Superior temporal gyrus (tissue), 1 donor: ENCODE data around the gene PALM.
"Not testable (repeated sequence)": the region's sequence is repeated elsewhere in the genome, so short reads cannot be mapped to it uniquely, and the experiment has no call there.

Experiments
- DNase-seq: peaks from one replicate; pipeline ENCODE4 v3.0.0-alpha.2; 2016; ENCODE audit errors: extremely low spot score

Gene PALM

DNA sequence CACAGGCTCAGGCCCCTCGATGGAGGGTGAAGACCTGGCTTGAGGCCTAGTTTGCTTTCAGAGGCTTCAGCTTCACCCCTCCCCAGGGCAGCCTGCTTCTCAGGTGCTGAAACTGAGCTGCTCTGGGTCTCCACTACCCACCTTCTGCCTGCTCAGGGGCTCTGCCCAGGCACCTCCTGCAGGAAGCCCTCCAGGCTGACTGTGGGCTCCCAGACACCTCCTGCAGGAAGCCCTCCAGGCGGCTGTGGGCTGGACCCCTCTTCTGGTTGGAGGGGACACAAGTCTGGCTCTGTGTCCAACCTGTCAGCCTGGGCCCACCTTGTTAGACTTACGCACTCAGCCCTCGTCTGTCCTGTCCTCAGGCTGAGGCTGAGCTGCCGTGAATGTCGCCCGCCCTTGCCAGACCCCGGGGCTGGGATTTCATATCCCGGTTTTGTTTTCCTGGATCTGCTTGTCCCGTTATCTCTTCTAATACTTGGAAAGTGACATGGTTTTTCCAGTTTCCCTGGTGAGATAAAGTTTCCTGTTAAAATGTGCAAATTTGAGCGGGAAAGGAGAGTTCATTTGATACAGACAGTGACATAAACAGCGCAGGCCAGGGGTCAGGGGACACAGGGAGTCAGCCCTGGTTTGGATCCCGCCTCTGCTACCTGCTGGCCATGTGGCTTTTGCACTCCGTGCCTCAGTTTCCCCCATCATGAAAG is 21.4 kb downstream of the PALM start:
- no peak for DNase-seq

DNA sequence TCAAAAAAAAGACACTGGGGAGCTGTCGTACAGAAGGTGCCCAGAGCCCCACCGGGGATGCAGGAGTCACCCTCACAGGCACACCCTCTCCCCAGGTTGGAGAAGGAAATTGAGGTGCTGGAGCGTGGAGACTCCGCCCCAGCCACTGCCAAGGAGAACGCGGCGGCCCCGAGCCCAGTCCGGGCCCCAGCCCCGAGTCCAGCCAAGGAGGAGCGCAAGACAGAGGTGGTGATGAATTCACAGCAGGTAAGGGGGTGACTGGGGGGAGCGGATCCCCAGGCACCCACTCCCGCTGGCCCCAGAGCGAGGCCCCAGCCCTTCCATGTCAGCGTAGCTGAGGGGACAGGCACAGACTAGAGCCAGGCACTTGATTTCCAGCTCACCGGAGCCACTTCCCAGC is 22.3 kb downstream of the PALM start:
- no peak for DNase-seq

DNA sequence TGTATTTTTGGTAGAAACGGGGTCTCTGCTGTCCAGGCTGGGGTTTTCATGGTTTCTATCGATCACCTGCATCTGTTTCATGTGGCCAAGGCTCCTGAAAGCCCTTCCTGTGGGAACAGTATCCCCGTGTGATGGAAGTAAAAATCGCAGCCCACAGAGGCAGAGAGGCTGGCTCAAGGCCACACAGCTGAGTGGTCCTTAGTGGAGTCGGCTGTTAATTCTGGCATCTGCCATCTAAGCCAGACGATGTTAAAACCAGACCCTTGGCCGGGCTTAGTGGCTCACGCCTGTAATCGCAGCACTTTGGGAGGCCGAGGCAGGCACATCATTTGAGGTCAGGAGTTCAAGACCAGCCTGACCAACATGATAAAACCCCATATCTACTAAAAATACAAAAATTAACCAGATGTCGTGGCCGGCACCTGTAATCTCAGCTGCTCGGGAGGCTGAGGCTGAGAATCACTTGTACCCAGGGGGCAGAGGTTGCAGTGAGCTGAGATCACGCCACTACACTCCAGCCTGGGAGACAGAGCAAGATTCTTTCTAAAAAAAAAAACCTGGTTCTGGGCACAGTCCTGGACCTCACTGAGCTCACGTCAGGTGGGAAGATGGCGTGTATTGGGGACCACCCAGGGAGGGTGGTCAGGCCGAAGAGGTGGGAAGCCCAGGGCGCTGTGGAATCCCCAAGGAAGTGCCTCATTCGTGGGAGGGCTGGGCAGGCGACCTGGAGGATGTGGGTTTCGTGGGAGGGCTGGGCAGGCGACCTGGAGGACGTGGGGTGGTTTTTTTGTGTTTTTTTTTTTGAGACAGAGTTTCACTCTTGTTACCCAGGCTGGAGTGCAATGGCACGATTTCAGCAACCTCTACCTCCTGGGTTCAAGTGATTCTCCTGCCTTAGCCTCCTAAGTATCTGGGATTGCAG is 23.7 kb downstream of the PALM start:
- no peak for DNase-seq

DNA sequence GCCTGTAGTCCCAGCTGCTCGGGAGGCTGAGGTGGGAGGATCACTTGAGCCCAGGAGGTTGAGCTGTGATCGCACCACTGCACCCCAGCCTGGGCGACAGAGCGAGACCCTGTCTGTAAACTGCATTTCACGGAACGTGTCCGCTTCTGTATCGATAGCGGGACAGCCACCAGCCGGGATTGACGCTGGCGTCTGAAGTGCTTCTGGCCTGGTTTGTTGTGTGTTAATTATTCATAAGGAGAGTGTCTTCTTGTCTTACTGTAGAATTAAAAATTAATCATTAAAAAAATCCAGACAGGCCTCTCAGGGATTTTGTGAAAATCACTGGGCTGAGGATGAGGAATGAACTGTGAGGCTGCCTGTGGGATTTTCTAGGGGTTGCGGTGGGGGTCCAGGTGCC is 26.0 kb downstream of the PALM start:
- no peak for DNase-seq

DNA sequence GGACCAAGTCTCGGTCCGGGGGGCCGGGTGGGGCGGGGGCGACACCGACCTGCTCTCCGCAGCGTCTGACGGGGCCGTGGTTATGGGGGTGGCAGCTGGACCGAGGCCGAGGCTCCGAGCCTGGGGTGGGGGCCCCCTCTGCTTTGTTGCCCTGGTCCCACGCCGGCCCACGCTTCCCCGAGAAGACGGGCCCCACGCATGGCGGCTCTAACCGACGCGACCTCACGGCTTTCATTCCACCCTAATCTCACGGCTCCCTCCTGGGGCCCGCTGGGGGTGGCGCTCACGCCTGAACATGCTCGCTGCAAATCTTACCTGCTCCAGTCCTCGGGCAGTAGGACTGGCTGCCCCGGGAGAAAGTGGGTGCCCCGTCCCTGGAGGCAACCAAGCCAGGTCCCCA is 27.4 kb downstream of the PALM start:
- no peak for DNase-seq

DNA sequence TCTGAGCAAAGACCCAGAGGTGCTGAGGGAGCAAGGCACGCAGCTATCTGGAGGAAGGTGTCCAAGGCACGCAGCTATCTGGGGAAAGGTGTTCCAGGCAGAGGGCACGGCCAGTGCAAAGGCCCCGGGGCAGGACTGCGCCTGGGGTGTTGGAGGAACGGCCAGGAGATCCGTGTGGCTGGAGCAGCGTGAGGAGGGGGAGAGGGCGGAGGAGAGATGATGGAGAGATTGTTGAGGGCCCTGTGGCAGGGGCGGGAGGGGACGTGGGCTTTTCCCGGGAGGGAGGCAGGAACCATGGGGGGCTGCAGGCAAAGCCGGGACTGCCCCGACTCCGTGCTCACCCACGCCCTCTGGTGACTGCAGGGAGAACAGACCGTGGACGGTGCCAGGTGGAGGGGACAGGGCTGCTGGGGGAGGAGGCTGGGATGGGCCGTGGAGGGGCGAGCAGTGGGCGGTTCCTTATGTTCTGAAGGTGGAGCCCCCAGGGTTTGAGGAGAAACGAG is 28.9 kb downstream of the PALM start:
- DNase-seq = no peak

DNA sequence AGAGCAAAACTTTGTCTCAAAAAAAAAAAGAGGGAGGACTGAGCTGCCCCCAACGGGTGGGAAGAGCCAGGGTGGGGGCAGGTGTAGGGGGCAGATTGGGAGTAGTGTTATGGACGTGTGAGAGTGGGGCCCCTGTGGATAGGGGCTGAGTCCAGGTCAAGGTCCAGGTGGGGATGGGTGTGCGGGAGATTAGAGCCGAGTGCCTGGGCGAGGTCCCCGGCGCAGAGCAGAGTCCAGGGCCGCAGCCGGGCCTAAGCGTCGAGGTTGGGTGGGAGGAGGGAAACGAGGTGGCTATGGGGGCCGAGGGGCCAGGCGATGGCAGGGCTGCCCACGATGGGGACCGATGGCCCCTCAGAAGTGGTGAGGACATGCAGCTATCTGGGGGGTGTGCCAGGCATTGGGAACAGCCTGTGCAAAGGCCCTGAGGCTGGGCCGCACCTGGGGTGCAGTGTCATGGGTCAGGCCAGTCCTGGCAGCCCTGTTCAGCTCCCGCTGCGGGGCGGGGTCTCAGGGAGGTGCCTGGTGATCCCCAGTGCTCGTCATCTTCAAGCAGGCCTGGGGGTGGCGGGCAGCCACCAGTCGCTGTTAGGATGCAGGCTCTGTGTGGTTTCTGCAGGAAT is 29.9 kb downstream of the PALM start:
- no peak for DNase-seq

DNA sequence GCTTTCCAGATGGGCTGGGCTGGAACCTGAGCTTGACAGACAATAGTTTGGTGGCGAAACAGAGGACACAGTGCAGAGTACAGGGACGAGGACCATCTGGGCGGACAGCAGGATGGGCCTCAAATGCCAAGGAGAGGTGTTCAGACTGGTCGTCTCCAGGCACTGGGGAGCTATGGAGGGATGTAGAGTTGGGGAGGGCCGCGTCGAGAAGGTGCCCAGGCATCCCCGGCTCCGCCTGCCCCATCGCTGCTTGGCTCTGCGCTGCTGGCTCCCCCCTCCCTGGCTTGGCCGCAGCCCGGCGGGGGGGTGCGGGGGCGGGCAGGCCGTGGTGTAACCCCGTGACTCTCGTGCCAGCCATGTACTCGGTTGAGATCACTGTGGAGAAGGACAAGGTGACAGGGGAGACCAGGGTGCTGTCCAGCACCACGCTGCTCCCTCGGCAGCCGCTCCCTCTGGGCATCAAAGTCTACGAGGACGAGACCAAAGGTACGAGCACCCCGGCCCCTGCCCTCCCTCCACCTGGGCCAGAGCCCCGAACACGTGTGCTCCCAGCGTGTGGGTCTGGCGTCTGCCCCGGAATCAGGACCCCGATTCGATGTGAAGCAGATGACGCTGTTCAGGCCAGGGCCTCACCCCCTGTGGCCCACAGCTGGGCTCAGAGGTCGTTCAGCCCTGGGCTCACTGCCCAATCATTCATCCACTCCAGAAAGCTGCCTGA is 31.4 kb downstream of the PALM start:
- DNase-seq = no peak

DNA sequence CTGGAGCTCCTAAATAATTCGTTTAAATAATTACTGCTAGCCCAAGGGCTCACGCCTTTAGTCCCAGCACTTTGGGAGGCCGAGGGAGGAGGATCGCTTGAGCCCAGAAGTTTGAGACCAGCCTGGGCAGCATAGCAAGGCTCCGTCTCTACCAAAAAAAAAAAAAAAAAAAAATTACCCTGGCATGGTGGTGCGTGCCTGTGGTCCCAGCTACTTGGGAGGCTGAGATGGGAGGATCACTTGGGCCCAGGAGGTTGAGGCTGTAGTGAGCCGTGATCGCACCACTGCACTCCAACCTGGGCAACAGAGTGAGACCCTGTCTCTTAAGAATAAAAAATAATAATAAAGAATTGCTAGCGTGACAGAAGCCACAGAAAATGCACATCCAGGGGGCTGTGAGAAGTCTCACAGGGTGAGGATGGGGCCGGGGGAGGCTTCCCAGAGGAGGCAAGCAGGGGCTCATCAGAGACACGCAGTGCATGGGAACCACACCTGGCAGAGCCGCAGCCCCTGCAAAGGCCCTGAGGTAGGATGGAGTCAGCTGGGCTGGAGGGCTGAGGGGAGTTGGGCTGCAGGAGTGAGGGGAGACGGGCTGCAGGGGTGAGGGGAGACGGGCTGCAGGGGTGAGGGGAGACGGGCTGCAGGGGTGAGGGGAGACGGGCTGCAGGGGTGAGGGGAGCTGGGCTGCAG is 32.2 kb downstream of the PALM start:
- DNase-seq = not testable (repeated sequence)

DNA sequence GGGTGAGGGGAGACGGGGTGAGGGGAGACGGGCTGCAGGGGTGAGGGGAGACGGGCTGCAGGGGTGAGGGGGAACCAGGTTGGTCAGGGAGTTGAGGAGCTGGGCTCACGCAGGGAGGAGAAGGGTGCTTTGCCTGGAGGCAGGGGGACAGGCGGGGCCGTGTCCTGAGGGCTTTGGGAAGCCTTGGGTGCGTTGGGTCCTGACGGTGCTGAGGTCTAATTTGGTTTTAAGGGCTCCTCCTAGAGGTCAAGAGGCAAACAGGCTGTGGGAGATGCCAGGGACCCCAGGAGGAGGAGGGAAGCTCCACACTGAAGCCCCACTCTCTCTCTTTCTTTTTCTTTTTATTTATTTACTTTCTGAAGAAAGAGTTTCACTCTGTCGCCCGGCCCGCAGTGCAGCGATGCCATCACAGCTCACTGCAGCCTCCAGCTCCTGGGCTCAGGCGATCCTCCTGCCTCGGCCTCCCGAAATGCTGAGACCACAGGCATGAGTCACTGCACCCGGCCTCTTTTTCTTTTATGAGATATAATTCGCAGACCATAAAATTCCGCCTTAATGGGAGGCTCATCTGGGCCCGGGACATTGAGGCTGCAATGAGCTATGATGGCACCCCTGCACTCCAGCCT is 32.9 kb downstream of the PALM start:
- no peak for DNase-seq

DNA sequence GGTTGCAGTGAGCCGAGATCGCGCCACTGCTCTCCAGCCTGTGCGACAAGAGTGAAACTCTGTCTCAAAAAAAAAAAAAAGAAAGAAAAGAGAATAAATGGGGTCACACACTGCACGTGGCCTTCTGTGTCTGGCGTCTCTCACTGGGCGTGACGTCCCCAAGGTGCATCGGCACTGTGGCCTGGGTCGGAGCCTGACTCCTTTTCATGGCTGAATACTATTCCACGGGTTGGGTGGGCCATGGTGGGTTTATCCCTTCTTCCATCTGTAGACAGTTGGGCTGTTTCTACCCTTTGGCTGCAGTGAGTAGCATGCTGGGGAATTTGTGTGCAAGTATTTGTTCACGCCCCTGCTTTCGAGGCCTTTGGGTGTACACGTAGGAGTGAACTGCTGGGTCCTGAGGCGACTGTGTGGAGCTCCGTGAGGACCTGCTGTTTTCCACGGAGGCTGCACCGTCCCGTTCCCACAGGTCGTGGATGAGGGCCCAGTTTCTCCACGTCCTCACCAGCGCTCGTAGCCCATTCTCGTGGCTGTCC is 33.9 kb downstream of the PALM start:
- DNase-seq = no peak

DNA sequence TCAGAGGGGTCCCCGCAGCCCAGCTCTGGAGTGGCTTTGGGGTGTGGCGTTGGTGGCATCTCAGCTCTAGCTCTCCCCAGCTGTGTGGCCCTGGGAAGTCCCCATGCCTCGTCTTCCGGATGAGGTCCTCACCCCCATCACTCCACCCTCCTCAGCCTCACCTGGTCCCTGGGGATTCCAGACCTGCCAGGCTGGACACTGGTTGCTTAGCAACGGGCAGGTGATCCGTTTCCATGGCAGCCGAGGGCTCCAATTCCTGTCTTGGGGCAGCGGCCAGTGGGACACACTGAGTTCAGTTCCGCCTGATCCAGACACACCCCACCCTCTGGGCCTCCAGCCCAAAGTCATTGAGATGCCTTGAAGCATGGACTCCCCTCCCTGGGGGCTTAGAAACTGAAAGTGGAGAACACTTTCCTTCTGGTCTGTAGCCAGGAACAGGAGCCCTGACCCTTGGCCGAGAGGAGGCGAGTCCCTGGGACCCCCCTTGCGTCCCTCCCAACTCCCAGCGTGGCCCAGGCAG is 34.5 kb downstream of the PALM start:
- DNase-seq = no peak

DNA sequence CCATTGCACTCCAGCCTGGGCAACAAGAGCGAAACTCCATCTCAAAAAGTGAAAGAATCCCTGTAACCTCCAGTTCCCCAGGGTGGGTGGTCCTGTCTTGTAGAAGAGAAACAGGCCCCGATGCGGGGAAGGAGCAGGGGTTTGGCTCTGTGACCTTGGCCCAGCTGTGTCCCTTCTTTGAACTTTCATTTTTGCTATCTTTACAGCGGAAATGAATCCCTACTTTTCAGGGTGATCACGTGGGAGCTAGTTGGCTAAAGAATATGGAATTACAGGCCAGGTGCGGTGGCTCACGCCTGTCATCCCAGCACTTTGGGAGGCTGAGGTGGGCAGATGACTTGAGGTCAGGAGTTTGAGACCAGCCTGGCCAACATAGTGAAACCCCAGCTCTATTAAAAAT is 36.4 kb downstream of the PALM start:
- DNase-seq = not testable (repeated sequence)

DNA sequence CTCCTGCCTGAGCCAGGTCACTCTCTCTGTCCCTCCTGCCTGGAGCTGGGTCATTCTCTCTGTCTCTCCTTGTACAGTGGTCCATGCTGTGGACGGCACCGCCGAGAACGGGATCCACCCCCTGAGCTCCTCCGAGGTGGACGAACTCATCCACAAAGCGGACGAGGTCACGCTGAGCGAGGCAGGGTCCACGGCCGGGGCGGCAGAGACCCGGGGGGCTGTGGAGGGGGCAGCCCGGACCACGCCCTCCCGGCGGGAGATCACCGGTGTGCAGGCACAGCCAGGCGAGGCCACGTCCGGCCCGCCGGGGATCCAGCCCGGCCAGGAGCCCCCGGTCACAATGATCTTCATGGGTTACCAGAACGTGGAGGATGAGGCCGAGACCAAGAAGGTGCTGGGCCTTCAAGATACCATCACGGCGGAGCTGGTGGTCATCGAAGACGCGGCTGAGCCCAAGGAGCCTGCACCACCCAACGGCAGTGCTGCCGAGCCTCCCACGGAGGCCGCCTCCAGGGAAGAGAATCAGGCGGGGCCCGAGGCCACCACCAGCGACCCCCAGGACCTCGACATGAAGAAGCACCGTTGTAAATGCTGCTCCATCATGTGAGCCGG is 37.6 kb downstream of the PALM start:
- DNase-seq = no peak

DNA sequence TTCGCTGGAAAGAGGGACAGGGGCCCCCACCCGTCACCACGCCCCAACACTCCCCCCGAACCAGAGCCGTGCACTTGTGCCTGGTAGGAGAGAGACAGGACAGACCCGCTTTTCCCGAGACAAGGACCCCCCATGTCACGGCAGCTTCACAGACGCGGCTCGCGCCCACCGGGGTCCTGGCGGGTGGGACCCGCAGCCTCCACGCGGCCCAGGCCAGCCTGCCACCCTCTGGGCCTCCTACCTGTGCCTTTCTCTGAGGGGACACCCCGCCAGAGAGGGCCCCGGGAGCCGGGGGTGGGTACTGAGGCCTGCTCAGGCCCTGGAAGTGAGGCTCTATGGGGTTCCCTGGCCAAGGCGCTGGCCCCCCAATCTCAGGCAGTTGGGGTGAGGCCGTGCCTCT is 38.2 kb downstream of the PALM start:
- DNase-seq = no peak

DNA sequence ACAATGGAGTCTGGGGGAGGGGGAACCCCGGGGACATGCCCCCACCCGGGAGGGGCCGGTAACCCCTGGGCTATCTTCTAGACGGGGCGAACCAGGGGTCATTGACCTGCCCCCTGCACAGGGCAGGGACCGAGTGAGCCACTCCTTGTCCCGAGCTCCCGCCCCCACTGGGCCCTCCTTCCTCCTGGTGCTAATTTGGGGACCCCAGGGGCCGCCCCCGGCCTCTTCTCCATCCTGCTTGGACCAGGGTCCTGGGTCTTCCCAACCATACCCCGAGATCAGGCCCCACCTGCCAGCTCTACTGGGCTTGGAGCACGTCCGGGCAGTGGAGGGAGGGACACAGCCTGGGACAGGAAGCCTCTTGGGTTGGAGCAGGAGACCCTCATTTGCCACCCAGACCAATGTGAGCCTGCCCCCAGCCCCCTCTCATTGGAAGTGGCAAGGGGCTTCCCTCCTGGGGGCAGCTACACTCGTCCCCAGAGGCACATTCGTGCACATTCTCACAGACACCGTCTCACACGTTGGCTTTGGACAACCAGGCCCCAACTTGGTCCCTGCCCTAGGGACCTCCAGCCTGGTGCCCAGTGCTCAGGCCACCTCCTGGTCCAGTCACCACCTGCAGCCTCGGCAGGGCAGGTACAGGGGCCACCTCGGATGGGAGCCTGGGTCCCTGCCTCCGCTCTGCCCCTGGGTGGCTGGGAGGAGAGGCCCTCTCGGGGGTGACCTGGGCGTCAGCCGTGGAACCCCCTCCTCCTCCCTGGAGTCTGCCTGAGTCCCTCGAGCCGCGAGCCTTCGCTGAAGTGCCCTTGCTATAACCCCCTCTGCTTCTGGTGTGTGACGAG is 38.9 kb downstream of the PALM start:
- no peak for DNase-seq

DNA sequence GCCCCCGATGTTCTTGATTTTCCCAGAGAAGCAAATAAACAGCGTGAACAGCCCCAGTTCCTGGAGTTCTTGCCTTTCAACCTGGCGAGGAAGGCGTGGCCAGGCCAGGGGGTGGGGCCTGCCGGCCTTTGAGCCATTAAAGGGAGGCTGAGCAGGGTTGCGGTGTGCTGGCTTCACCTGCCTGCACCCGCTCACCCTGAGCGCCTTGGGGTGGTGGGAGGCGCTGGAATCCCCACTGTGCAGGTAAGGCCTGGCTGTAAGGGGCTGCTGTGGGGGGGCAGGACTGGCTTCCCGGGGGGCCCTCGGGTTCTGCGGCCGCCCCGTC is 39.5 kb downstream of the PALM start:
- DNase-seq = no peak

DNA sequence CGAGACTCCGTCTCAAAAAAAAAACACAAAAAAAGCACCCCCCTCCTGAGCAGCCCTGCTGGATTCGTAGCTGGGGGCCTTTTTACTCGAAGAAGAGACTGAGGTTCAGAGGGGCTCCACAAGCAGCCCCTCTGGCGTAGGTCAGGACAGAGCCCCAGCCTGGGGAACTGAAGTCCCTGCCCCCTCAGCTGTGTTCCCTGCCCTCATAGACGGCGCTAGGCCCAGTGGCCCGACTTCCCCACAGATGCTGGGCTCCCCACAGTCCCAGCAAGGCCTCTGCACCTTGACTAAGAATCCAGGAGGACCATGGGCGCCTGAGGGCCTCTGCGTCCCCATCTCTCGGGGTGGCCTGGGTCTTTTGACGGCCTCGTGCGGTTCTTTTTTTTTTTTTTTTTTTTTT is 41.1 kb downstream of the PALM start:
- DNase-seq = no peak
